GM23338 (cell line): ENCODE results near the gene RAB5B.

ENCODE experiments used
- CREB1 ChIP-seq: fragments of 250-450 bp; sonication (Bioruptor Pico); IDR thresholded peaks from 2 replicates; pipeline ENCODE4 v1.5.0; 2020; ENCODE audit warnings: low read depth, mild to moderate bottlenecking, moderate library complexity
- EZH2 ChIP-seq: fragments of 200-600 bp; sonication (generic); IDR thresholded peaks from one replicate; pipeline ENCODE4 v1.8.0; 2017; ENCODE audit warnings: antibody characterized with exemption, mild to moderate bottlenecking, low read depth; ENCODE audit not compliant: unreplicated experiment
- EZH2phosphoT487 ChIP-seq: fragments of 200-600 bp; sonication (generic); IDR thresholded peaks from one replicate; pipeline ENCODE4 v1.8.1; 2018; ENCODE audit warnings: antibody characterized with exemption; ENCODE audit not compliant: unreplicated experiment
- POLR2AphosphoS5 ChIP-seq: IDR thresholded peaks from 2 replicates; pipeline ENCODE4 v1.6.1; 2016; ENCODE audit warnings: antibody characterized with exemption, low read depth
- ZNF114 ChIP-seq: fragments of 250-450 bp; sonication (Bioruptor Pico); IDR thresholded peaks from 2 replicates; pipeline ENCODE4 v1.5.0; 2020; ENCODE audit warnings: mild to moderate bottlenecking, moderate library complexity
- ZNF331 ChIP-seq: fragments of 250-450 bp; sonication (Bioruptor Pico); IDR thresholded peaks from 2 replicates; pipeline ENCODE4 v1.5.0; 2020; ENCODE audit warnings: low read depth, mild to moderate bottlenecking, moderate library complexity
- TF ChIP-seq, protein P1 (sequence below), 2 experiments: fragments of 200-600 bp in 1 of 2; sonication (generic) in 1 of 2; conservative IDR thresholded peaks; 2 replicates each; pipeline versions ENCODE4 v1.5.1 to v1.6.1; 2016 to 2017; ENCODE audit warnings: antibody characterized with exemption in 2 of 2, low read depth in 2 of 2, mild to moderate bottlenecking in 2 of 2, moderate library complexity in 1 of 2
- TF ChIP-seq, protein P2 (sequence below): IDR thresholded peaks from one replicate; pipeline ENCODE4 v1.6.1; 2018; ENCODE audit warnings: antibody characterized with exemption; ENCODE audit not compliant: unreplicated experiment

DNA sequence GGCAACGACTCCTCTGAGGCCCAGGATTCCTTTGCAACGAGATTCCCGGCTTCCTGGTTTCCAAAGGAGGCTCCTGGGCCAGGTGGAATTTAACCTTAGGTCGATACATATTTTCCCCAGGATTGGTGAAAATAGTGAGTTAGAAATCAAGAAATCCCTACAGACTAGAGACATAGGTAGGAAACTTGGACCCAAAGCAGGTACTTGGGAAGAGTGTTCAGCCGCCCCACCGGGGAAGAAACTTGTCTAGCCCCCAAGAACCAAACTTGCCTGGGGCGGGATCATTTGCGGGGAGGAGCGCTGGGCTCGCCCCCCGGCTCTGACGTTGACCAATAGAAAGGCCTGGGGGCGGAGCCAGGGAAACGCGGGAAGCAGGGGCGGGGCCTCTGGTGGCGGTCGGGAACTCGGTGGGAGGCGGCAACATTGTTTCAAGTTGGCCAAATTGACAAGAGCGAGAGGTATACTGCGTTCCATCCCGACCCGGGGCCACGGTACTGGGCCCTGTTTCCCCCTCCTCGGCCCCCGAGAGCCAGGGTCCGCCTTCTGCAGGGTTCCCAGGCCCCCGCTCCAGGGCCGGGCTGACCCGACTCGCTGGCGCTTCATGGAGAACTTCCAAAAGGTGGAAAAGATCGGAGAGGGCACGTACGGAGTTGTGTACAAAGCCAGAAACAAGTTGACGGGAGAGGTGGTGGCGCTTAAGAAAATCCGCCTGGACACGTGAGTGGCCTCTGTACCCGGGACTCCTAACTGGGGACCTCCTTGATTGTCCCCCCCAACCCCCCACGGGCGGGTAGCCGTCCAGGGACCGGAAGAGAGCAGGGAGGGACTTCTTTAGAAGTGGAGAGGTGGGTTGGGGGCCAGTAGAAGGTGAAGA is 7.2 kb upstream of the RAB5B start, which contains the start of gene CDK2:
- TF ChIP-seq, protein P1, sequence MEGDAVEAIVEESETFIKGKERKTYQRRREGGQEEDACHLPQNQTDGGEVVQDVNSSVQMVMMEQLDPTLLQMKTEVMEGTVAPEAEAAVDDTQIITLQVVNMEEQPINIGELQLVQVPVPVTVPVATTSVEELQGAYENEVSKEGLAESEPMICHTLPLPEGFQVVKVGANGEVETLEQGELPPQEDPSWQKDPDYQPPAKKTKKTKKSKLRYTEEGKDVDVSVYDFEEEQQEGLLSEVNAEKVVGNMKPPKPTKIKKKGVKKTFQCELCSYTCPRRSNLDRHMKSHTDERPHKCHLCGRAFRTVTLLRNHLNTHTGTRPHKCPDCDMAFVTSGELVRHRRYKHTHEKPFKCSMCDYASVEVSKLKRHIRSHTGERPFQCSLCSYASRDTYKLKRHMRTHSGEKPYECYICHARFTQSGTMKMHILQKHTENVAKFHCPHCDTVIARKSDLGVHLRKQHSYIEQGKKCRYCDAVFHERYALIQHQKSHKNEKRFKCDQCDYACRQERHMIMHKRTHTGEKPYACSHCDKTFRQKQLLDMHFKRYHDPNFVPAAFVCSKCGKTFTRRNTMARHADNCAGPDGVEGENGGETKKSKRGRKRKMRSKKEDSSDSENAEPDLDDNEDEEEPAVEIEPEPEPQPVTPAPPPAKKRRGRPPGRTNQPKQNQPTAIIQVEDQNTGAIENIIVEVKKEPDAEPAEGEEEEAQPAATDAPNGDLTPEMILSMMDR (conservative IDR thresholded peaks at IDR 0.05; ENCODE audit: low read depth in 2 of 2): no peak
- TF ChIP-seq ZNF331 (no peak), CREB1 (CRISPR knock-in tag) (peak; percentile 81), EZH2phosphoT487 (no peak), POLR2AphosphoS5 (peak; percentile 78), EZH2 (no peak), ZNF114 (CRISPR knock-in tag) (no peak)
- TF ChIP-seq, protein P2, sequence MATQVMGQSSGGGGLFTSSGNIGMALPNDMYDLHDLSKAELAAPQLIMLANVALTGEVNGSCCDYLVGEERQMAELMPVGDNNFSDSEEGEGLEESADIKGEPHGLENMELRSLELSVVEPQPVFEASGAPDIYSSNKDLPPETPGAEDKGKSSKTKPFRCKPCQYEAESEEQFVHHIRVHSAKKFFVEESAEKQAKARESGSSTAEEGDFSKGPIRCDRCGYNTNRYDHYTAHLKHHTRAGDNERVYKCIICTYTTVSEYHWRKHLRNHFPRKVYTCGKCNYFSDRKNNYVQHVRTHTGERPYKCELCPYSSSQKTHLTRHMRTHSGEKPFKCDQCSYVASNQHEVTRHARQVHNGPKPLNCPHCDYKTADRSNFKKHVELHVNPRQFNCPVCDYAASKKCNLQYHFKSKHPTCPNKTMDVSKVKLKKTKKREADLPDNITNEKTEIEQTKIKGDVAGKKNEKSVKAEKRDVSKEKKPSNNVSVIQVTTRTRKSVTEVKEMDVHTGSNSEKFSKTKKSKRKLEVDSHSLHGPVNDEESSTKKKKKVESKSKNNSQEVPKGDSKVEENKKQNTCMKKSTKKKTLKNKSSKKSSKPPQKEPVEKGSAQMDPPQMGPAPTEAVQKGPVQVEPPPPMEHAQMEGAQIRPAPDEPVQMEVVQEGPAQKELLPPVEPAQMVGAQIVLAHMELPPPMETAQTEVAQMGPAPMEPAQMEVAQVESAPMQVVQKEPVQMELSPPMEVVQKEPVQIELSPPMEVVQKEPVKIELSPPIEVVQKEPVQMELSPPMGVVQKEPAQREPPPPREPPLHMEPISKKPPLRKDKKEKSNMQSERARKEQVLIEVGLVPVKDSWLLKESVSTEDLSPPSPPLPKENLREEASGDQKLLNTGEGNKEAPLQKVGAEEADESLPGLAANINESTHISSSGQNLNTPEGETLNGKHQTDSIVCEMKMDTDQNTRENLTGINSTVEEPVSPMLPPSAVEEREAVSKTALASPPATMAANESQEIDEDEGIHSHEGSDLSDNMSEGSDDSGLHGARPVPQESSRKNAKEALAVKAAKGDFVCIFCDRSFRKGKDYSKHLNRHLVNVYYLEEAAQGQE: no peak
